HG03571 (cell line): Measurements from ENCODE around the gene SLC9C1.
A peak's percentile ranks its signal among the peaks of the same experiment; 100 is the strongest.

ENCODE experiments used
- ATAC-seq: cut with Tn5 transposase; IDR thresholded peaks from one replicate; pipeline ENCODE4 v1.9.1; 2021; ENCODE audit not compliant: unreplicated experiment

SLC9C1 gene

DNA sequence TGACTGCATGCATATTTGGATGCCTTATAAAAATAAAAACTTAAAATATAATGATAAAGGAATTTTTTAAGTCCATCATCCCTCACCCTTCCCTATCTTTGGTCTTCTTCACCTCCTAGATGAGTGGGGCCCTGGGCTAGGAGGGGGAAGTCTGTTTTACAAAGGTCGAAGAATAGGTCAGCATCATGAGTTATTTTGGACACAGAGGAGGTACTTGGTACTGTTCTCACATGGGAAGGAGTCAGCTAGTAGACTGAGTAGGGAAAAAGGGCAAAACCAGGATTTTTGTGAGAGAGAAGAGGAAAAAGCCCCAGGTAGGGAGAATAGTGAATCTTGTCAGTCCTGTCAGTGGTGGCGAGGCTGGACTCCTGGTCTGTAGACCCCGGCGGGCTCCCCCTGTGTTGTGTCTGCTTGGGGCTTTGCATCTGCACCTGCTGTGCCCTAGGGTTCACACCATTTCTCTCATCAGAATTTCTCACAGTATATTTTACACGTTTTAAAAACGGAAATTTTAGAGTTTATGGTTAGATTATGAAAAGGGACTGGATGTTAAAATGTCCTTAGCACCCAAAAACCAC lies 178.1 kb downstream of the SLC9C1 start:
- ATAC-seq: no peak

GRCh38 chr3:112115161-112115739 lies 178.8 kb downstream of the SLC9C1 start:
- ATAC-seq: peak; percentile 25

DNA sequence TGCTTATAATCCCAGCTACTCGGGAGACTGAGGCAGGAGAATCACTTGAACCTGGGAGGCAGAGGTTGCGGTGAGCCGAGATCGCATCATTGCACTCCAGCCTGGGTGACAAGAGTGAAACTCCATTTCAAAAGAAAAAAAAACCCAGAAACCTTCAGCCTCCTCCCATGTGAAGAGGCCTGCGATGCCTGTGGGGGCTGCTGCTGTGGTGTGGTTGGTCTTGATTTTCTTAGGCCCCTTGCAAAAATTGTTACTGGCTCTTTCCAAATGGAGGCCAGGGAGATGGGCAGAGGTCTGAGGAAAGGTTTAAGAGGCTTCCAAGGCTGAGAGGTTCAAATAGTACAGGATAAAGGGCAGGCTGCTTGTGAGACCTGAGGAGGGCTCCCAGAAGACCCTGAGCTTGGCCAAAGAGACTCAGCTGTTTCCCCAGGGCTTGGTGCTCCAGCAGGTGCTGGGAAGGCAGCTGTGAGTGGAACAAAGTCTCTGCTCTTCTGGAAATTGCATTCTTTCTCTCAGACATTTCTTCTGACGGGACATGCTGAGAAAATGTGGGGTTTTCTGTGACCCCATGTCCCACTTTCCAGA lies 179.3 kb downstream of the SLC9C1 start:
- ATAC-seq: no peak

- ATAC-seq: peak; percentile 47
Measured at GRCh38 chr3:112111785-112112402, 182.1 kb downstream of the SLC9C1 start.

DNA sequence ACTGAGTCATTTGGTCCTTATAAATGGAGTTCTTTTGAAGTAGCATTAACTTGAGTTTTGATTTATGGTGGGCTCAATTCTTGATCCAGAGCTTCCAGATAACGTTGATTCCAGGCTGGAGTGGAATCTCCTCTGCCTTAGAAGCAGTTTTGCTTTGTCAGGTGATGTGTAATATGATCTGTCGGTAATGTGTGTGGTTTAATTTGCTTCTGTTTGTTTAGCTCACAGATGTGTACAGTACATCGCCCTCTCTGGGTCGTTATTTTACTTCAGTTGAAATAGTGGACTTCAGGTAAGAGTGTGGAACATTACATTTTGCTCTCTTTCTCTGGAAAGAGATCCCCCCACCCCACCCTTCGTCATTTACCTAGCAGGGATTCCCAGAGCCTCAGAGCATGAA lies 184.7 kb downstream of the SLC9C1 start:
- ATAC-seq: no peak

DNA sequence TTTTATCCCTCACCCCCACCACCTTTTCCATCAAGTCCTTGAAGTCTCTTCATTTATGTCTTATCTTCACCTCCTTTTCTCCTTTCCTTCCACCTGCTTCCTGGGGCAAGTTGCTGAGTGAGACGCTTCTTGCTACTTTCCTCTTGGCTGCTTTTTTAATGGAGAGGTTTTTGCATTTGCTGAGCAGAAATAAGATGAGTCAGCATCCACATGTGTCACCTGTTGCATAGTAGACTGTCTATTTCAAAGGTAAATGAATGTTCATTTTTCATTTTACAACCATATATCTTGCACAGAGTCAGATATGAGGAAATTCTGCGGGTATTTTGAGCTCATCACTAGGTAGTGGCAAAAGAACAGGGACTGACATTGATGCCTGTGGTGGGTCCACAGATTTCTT lies 189.2 kb downstream of the SLC9C1 start:
- ATAC-seq: no peak

- ATAC-seq: no peak
Measured at GRCh38 chr3:112101916-112102315, 192.1 kb downstream of the SLC9C1 start.

GRCh38 chr3:112097378-112097777 lies 196.6 kb downstream of the SLC9C1 start:
- no peak for ATAC-seq

- no peak for ATAC-seq
Measured at GRCh38 chr3:112096176-112096575, 197.8 kb downstream of the SLC9C1 start.

- no peak for ATAC-seq
Measured at GRCh38 chr3:112095731-112096130, 198.3 kb downstream of the SLC9C1 start.

- no peak for ATAC-seq
Measured at GRCh38 chr3:112093180-112093522, 200.9 kb downstream of the SLC9C1 start.

GRCh38 chr3:112092496-112093179 lies 201.4 kb downstream of the SLC9C1 start:
- no peak for ATAC-seq

DNA sequence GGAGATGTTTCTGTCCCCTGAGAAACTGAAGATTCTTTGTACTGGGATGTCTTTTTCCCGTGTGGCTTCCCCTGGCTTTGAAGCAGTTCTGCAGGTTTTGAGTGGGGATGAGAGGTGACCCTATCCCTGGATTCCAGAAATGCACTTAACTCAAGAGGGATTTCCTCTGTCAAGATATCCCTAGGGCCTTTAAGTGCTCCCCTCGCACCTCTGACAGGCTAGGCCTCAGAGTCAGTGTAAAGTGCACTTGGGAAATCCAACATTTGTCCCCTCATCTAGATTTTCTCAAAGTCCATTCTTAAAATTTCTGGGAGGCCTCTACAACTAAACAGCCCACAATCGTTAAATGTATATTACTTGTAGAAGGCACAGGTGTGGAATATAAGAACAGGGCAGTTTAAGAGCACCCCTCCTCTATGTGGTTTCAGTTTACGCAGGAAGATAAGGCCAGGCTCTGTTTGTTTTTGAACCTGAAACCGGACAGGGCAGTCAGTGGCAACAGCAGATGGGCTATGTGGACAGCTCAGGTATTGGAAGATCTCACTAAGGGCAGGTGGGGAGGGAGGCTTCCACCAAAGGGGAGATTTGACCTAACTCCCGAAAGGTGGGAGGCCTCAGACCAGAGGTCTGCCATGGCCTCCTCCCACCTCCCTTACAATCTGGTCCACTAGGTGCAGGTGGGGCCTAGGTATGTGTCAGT lies 203.0 kb downstream of the SLC9C1 start:
- ATAC-seq: no peak
